HEK293 (cell line): ENCODE measurements around the gene TCF12.

ENCODE experiments used
- CTCF ChIA-PET: fragments of 350-600 bp; formaldehyde crosslinking; extraction: SDS; loops from one replicate; lab custom pipeline; 2021; ENCODE audit warnings: antibody characterized with exemption; lab: Yijun Ruan, JAX
- POLR2A ChIA-PET: fragments of 300-600 bp; formaldehyde crosslinking; extraction: SDS; loops from one replicate; lab custom pipeline; 2020; ENCODE audit warnings: antibody characterized with exemption, inconsistent platforms; lab: Yijun Ruan, JAX
- H3K27ac ChIP-seq: fragments of 200-500 bp; sonication (Bioruptor generic); 2 replicates; pipeline ENCODE4 v1.5.1; 2014; ENCODE audit warnings: low read depth, low read length, control low read depth, inconsistent platforms; ENCODE audit errors: extremely low read depth
- H3K36me3 ChIP-seq, 2 experiments: fragments of 200-500 bp in 1 of 2; sonication (Bioruptor generic) in 1 of 2; 1 replicate in 1 of 2; 2 replicates in 1 of 2; pipeline ENCODE4 v1.5.1; 2014 to 2017; ENCODE audit warnings: inconsistent platforms in 2 of 2, low read length in 2 of 2; ENCODE audit not compliant: control insufficient read depth in 2 of 2, insufficient read depth in 1 of 2
- H3K4me1 ChIP-seq: fragments of 200-500 bp; sonication (Bioruptor generic); 2 replicates; pipeline ENCODE4 v1.5.1; 2014; ENCODE audit warnings: mild to moderate bottlenecking, low read length, inconsistent platforms; ENCODE audit not compliant: control insufficient read depth, insufficient read depth
- H3K4me3 ChIP-seq: 2 replicates; pipeline ENCODE4 v1.5.1; 2011; ENCODE audit warnings: low read depth, mild to moderate bottlenecking, control low read depth, low read length, moderate library complexity
- H3K9me3 ChIP-seq: fragments of 200-500 bp; sonication (Bioruptor generic); 2 replicates; pipeline ENCODE4 v1.5.1; 2014; ENCODE audit warnings: low read depth, low read length, inconsistent platforms; ENCODE audit not compliant: control insufficient read depth, insufficient read depth
- SALL2 ChIP-seq: fragments of 450-650 bp; formaldehyde crosslinking; IDR thresholded peaks from 2 replicates; pipeline ENCODE4 v1.5.0; 2017; ENCODE audit warnings: missing biosample characterization, mild to moderate bottlenecking, missing genetic modification characterization, borderline replicate concordance
- TCF7L2 ChIP-seq: IDR thresholded peaks from 2 replicates; pipeline ENCODE4 v1.6.1; 2011; ENCODE audit warnings: low read depth, mild to moderate bottlenecking, inconsistent platforms, low read length, moderate library complexity, borderline replicate concordance
- ZBTB10 ChIP-seq: fragments of 450-650 bp; formaldehyde crosslinking; IDR thresholded peaks from 2 replicates; pipeline ENCODE4 v1.5.1; 2016; ENCODE audit warnings: missing biosample characterization, missing genetic modification characterization
- ZBTB11 ChIP-seq: fragments of 450-650 bp; formaldehyde crosslinking; conservative IDR thresholded peaks from 2 replicates; pipeline ENCODE4 v1.5.1; 2016; ENCODE audit warnings: low read depth, missing biosample characterization, missing genetic modification characterization
- ZBTB20 ChIP-seq: fragments of 450-650 bp; formaldehyde crosslinking; IDR thresholded peaks from 2 replicates; pipeline ENCODE4 v1.5.1; 2016; ENCODE audit warnings: missing biosample characterization, missing genetic modification characterization
- ZBTB44 ChIP-seq: fragments of 450-650 bp; IDR thresholded peaks from 2 replicates; pipeline ENCODE4 v1.5.1; 2018; ENCODE audit warnings: missing biosample characterization, mild to moderate bottlenecking, missing genetic modification characterization
- ZBTB6 ChIP-seq: fragments of 450-650 bp; formaldehyde crosslinking; IDR thresholded peaks from 2 replicates; pipeline ENCODE4 v1.5.1; 2017; ENCODE audit warnings: missing biosample characterization, missing genetic modification characterization
- ZNF121 ChIP-seq: fragments of 450-650 bp; formaldehyde crosslinking; IDR thresholded peaks from 2 replicates; pipeline ENCODE4 v1.5.1; 2016; ENCODE audit warnings: missing biosample characterization, missing genetic modification characterization
- ZNF138 ChIP-seq: fragments of 450-650 bp; formaldehyde crosslinking; IDR thresholded peaks from 2 replicates; pipeline ENCODE4 v1.5.1; 2016; ENCODE audit warnings: missing biosample characterization, missing genetic modification characterization, borderline replicate concordance
- ZNF202 ChIP-seq: fragments of 450-650 bp; formaldehyde crosslinking; IDR thresholded peaks from 2 replicates; pipeline ENCODE4 v1.5.1; 2016; ENCODE audit warnings: missing biosample characterization, missing genetic modification characterization, borderline replicate concordance
- ZNF335 ChIP-seq: fragments of 450-650 bp; formaldehyde crosslinking; conservative IDR thresholded peaks from 2 replicates; pipeline ENCODE4 v1.5.1; 2016; ENCODE audit warnings: missing biosample characterization, missing genetic modification characterization
- ZNF391 ChIP-seq: fragments of 450-650 bp; formaldehyde crosslinking; IDR thresholded peaks from 2 replicates; pipeline ENCODE4 v1.5.1; 2016; ENCODE audit warnings: low read depth, missing biosample characterization, missing genetic modification characterization, borderline replicate concordance
- ZNF449 ChIP-seq: fragments of 450-650 bp; formaldehyde crosslinking; IDR thresholded peaks from 2 replicates; pipeline ENCODE4 v1.5.1; 2017; ENCODE audit warnings: missing biosample characterization, mild to moderate bottlenecking, missing genetic modification characterization, moderate library complexity
- ZNF501 ChIP-seq: fragments of 450-650 bp; formaldehyde crosslinking; IDR thresholded peaks from 2 replicates; pipeline ENCODE4 v1.5.1; 2016; ENCODE audit warnings: missing biosample characterization, missing genetic modification characterization
- ZNF510 ChIP-seq: fragments of 450-650 bp; formaldehyde crosslinking; IDR thresholded peaks from 2 replicates; pipeline ENCODE4 v1.5.1; 2018; ENCODE audit warnings: mild to moderate bottlenecking, missing genetic modification characterization, missing biosample characterization; ENCODE audit not compliant: insufficient replicate concordance
- ZNF658 ChIP-seq: fragments of 450-650 bp; formaldehyde crosslinking; IDR thresholded peaks from 2 replicates; pipeline ENCODE4; 2016; ENCODE audit warnings: missing biosample characterization, missing genetic modification characterization

The TCF12 gene

GRCh38 chr15:56942118-56942517, 23.7 kb downstream of the TCF12 start:
- peaks cover 0 to 4% of the 10 kb centered on the region in 2 experiments; a peak in 1 of 3 replicates for H3K36me3 ChIP-seq
- no peak overlapping the region for H3K4me3 ChIP-seq
- ChIA-PET POLR2A (no interaction called here), CTCF (no interaction called here)
- H3K9me3 ChIP-seq, result no peaks in the 10 kb centered on the region
- H3K27ac ChIP-seq, result no peak overlapping the region
- peaks cover 6% of the 10 kb centered on the region for H3K4me1 ChIP-seq
- no peak for TF ChIP-seq ZNF510
- no peak for TF ChIP-seq ZNF449 (tag by site-specific recombination)
- TF ChIP-seq TCF7L2, result no peak

- H3K36me3 ChIP-seq, result peaks cover 0 to 4% of the 10 kb centered on the region in 2 experiments; a peak in 1 of 3 replicates
- no peaks in the 10 kb centered on the region for H3K9me3 ChIP-seq
- no peak overlapping the region for H3K27ac ChIP-seq
- TF ChIP-seq ZBTB6 (tag by site-specific recombination), result no peak
- no peak for TF ChIP-seq ZBTB44 (tag by site-specific recombination)
- no peak for TF ChIP-seq ZBTB11
- no peak for TF ChIP-seq ZBTB20
- no peak for TF ChIP-seq ZNF501 (tag by site-specific recombination)
- peaks cover 7% of the 10 kb centered on the region for H3K4me1 ChIP-seq
- POLR2A ChIA-PET, result no interaction called here
- H3K4me3 ChIP-seq, result no peak overlapping the region
- CTCF ChIA-PET, result no interaction called here
Measured at GRCh38 chr15:56943403-56943802, 25.0 kb downstream of the TCF12 start.

- POLR2A ChIA-PET, result no interaction called here
- TF ChIP-seq ZNF658 (no peak), ZNF202 (tag by site-specific recombination) (no peak), ZNF138 (tag by site-specific recombination) (no peak), ZNF121 (tag by site-specific recombination) (no peak), ZNF391 (no peak), SALL2 (tag by site-specific recombination) (no peak), ZNF335 (tag by site-specific recombination) (no peak), ZBTB10 (tag by site-specific recombination) (no peak)
- TF ChIP-seq, all 188 proteins: peak for 0
- Histone ChIP-seq H3K9me3 (no peaks in the 10 kb centered on the region), H3K4me1 (peaks cover 18% of the 10 kb centered on the region), H3K4me3 (no peak overlapping the region), H3K27ac (no peak overlapping the region), H3K36me3 (peaks cover 0 to 4% of the 10 kb centered on the region in 2 experiments; a peak in 1 of 3 replicates)
- CTCF ChIA-PET, result no interaction called here
Measured at GRCh38 chr15:56944485-56944884, 26.0 kb downstream of the TCF12 start.
